Measurements from ENCODE around the gene RBFOX2. TPM values are rescaled to one million over a fixed set of nuclear protein-coding genes. Genes with fewer than 3 reads are reported as not detected.
"Not testable (repeated sequence)": the region's sequence is repeated elsewhere in the genome, so short reads cannot be mapped to it uniquely, and the experiment has no call there.

The RBFOX2 gene
- total and polyA plus RNA-seq, 8 donors = 12.9 to 33.7 (median 16.7) TPM

- intact Hi-C loops (cut with DNase I) = no loop called here
- no peak overlapping the region for H3K27ac ChIP-seq
- TF ChIP-seq CTCF (IDR thresholded peaks at IDR 0.05) = no peak
- H3K36me3 ChIP-seq = no peaks in the 10 kb centered on the region
- no peak for FAIRE-seq
- H3K4me3 ChIP-seq = no peak overlapping the region
- H3K27me3 ChIP-seq = no peaks in the 10 kb centered on the region
- no peak for DNase-seq
- H3K9me3 ChIP-seq = no peaks in the 10 kb centered on the region
- 90 to 93% methylated on average over 12 of the region's 12 CpGs for WGBS, 2 donors
- peaks cover 2 to 3% (median 2%) of the 10 kb centered on the region in 3 donors for H3K4me1 ChIP-seq
- peak in 2 of 4 donors; percentile 15 to 41 for ATAC-seq
Observed at GRCh38 chr22:35739076-35739930, 289.3 kb downstream of the RBFOX2 start.

- H3K27me3 ChIP-seq; DNase-seq; H3K36me3 ChIP-seq; H3K9me3 ChIP-seq; ATAC-seq; intact Hi-C loops (cut with DNase I); H3K27ac ChIP-seq; FAIRE-seq; H3K4me3 ChIP-seq: not testable (repeated sequence)
- 97 to 99% methylated on average over 6 of the region's 6 CpGs for WGBS, 2 donors
- H3K4me1 ChIP-seq = peaks cover 9 to 17% (median 16%) of the 10 kb centered on the region in 3 donors
Observed at GRCh38 chr22:35737886-35738285, 290.7 kb downstream of the RBFOX2 start.

- Histone ChIP-seq H3K36me3 (no peaks in the 10 kb centered on the region), H3K4me3 (no peak overlapping the region), H3K27me3 (no peaks in the 10 kb centered on the region), H3K9me3 (no peaks in the 10 kb centered on the region), H3K27ac (no peak overlapping the region), H3K4me1 (peaks cover 9 to 19% (median 18%) of the 10 kb centered on the region in 3 donors)
- TF ChIP-seq CTCF (IDR thresholded peaks at IDR 0.05) = no peak
- DNase-seq (no peak), FAIRE-seq (no peak), ATAC-seq (no peak)
- WGBS, 2 donors = 88 to 90% methylated on average over 12 of the region's 12 CpGs
- intact Hi-C loops (cut with DNase I) = no loop called here
Observed at GRCh38 chr22:35736701-35737100, 291.9 kb downstream of the RBFOX2 start.

GRCh38 chr22:35736166-35736565, 292.5 kb downstream of the RBFOX2 start:
- WGBS, 2 donors = 98% methylated on average over 5 of the region's 5 CpGs
- intact Hi-C loops (cut with DNase I) = no loop called here
- Histone ChIP-seq H3K4me1 (peaks cover 9 to 19% (median 18%) of the 10 kb centered on the region in 3 donors), H3K36me3 (no peaks in the 10 kb centered on the region), H3K27ac (no peak overlapping the region), H3K4me3 (no peak overlapping the region), H3K27me3 (no peaks in the 10 kb centered on the region), H3K9me3 (no peaks in the 10 kb centered on the region)
- DNase-seq (no peak), FAIRE-seq (no peak), ATAC-seq (no peak)
- TF ChIP-seq CTCF (IDR thresholded peaks at IDR 0.05) = no peak

GRCh38 chr22:35735542-35735941, 293.1 kb downstream of the RBFOX2 start:
- no peaks in the 10 kb centered on the region for H3K27me3 ChIP-seq
- no peaks in the 10 kb centered on the region for H3K9me3 ChIP-seq
- ATAC-seq (no peak), DNase-seq (no peak), FAIRE-seq (no peak)
- 87 to 94% methylated on average over 1 of the region's 1 CpG for WGBS, 2 donors
- H3K27ac ChIP-seq = no peak overlapping the region
- peaks cover 9 to 19% (median 18%) of the 10 kb centered on the region in 3 donors for H3K4me1 ChIP-seq
- intact Hi-C loops (cut with DNase I) = no loop called here
- no peak overlapping the region for H3K4me3 ChIP-seq
- no peak for TF ChIP-seq CTCF (IDR thresholded peaks at IDR 0.05)
- no peaks in the 10 kb centered on the region for H3K36me3 ChIP-seq

Measured in pancreas (tissue), 10 donors.